Measurements from ENCODE around the gene RAD51B. TPM values are rescaled to one million over a fixed set of nuclear protein-coding genes. Genes with fewer than 3 reads are reported as not detected.

Gene RAD51B
- polyA plus RNA-seq, 3 donors = 3.6 to 11.6 (median 9.4) TPM

DNA sequence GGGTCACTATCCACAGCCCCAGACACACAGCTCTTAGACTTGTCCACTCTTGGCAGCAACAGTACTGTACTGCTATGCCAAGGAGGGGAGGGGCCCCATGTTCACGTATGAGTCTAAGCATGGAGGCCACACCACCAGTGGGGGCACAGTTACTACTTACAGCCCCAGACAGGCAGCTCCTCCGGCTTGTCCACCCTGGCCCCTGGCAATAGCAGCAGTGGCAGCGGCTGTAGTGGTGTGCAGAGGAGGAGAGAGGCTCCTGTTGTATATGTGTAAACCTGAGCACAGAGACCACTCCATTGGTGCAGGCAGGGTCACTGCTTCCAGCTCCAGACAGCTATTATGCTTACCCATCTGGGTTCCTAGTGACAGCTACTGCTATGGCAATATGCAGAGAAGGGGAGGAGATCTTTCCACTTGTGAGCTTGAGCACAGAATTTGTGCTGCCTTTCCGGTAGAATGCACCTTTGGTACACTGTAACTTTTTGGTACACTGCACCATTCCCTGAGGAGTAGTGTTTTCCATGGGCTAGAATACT lies 113.2 kb downstream of the RAD51B start:
- Histone ChIP-seq H3K79me2 (ENCODE audit: insufficient read depth, low read length) (no peaks in the 10 kb centered on the region), H3K4me3 (replicated peaks in 1 of 3; ENCODE audit: low read depth in 2 of 3, low read length in 3 of 3) (no peak overlapping the region), H2AFZ (ENCODE audit: insufficient read depth, low read depth, low read length, poor library complexity, severe bottlenecking) (no peak overlapping the region), H3K4me1 (ENCODE audit: control insufficient read depth in 1 of 2, insufficient read depth in 2 of 2, low read length in 2 of 2) (peaks cover 0 to 6% of the 10 kb centered on the region in 2 donors), H3K4me2 (replicated peaks; ENCODE audit: extremely low read depth, low read length, poor library complexity, severe bottlenecking) (no peak overlapping the region), H4K20me1 (ENCODE audit: insufficient read depth, low read length) (no peaks in the 10 kb centered on the region), H3K9ac (ENCODE audit: insufficient read depth, low read length, poor library complexity, severe bottlenecking) (no peak overlapping the region), H3K27ac (ENCODE audit: low read depth in 1 of 2, low read length in 2 of 2) (no peak overlapping the region), H3K27me3 (ENCODE audit: control insufficient read depth in 2 of 2, insufficient read depth in 2 of 2, low read length in 2 of 2) (no peaks in the 10 kb centered on the region), H3K9me3 (replicated peaks in 1 of 2; ENCODE audit: control insufficient read depth in 1 of 2, insufficient read depth in 1 of 2, low read length in 2 of 2) (peaks cover 9 to 10% of the 10 kb centered on the region in 2 donors), H3K36me3 (replicated peaks in 1 of 2; ENCODE audit: control insufficient read depth in 1 of 2, insufficient read depth in 2 of 2, low read length in 2 of 2) (no peaks in the 10 kb centered on the region)
- no peaks in the 10 kb centered on the region for H3K27me3 Mint-ChIP-seq (ENCODE audit: low read depth in 3 of 3)
- intact Hi-C loops (cut with micrococcal nuclease) = loop anchor here (10.0 kb wide), 2 partner anchors 88 to 98 kb away; no protein-coding TSS in a partner anchor
- H3K4me3 Mint-ChIP-seq = no peak overlapping the region
- no peak for DNase-seq
- peaks cover 9 to 30% (median 22%) of the 10 kb centered on the region in 7 donors for H3K9me3 Mint-ChIP-seq
- TF ChIP-seq, protein P1, sequence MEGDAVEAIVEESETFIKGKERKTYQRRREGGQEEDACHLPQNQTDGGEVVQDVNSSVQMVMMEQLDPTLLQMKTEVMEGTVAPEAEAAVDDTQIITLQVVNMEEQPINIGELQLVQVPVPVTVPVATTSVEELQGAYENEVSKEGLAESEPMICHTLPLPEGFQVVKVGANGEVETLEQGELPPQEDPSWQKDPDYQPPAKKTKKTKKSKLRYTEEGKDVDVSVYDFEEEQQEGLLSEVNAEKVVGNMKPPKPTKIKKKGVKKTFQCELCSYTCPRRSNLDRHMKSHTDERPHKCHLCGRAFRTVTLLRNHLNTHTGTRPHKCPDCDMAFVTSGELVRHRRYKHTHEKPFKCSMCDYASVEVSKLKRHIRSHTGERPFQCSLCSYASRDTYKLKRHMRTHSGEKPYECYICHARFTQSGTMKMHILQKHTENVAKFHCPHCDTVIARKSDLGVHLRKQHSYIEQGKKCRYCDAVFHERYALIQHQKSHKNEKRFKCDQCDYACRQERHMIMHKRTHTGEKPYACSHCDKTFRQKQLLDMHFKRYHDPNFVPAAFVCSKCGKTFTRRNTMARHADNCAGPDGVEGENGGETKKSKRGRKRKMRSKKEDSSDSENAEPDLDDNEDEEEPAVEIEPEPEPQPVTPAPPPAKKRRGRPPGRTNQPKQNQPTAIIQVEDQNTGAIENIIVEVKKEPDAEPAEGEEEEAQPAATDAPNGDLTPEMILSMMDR (IDR thresholded peaks at IDR 0.05) = no peak
- H3K4me1 Mint-ChIP-seq = peaks cover 19% of the 10 kb centered on the region
- H3K27ac Mint-ChIP-seq = no peak overlapping the region
- peaks cover 0 to 3% of the 10 kb centered on the region in 2 donors for H3K36me3 Mint-ChIP-seq
- WGBS (ENCODE audit: insufficient coverage) = no CpG with 5 or more reads among the region's 4 CpGs

DNA sequence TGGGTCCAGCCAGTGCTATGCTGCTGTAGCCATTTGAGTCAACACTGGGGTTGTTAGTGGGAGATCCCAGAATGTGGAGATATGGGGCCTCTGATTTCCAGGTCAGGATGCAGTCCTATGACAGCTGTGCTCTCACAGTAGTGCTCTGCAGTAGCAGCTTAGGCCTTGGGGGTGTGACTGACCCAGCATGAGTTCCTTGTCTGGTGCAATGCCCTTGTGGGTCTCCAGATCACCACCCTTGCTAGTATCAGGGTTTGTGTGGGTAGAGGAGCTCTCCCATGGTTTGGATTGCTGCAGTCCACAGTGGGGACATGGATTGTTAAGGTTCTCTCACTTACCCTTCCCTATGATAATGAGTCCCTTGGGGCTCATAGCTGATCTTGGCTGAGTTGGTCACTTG lies 113.7 kb downstream of the RAD51B start:
- H2AFZ ChIP-seq (ENCODE audit: insufficient read depth, low read depth, low read length, poor library complexity, severe bottlenecking) = no peak overlapping the region
- no peak overlapping the region for H3K27ac ChIP-seq (ENCODE audit: low read depth in 1 of 2, low read length in 2 of 2)
- H3K4me1 ChIP-seq (ENCODE audit: control insufficient read depth in 1 of 2, insufficient read depth in 2 of 2, low read length in 2 of 2) = peaks cover 0 to 6% of the 10 kb centered on the region in 2 donors
- peaks cover 0 to 3% of the 10 kb centered on the region in 2 donors for H3K36me3 Mint-ChIP-seq
- H3K9me3 ChIP-seq (replicated peaks in 1 of 2; ENCODE audit: control insufficient read depth in 1 of 2, insufficient read depth in 1 of 2, low read length in 2 of 2) = peaks cover 8 to 9% of the 10 kb centered on the region in 2 donors
- no peaks in the 10 kb centered on the region for H3K27me3 Mint-ChIP-seq (ENCODE audit: low read depth in 3 of 3)
- H3K4me2 ChIP-seq (replicated peaks; ENCODE audit: extremely low read depth, low read length, poor library complexity, severe bottlenecking) = no peak overlapping the region
- no peaks in the 10 kb centered on the region for H3K79me2 ChIP-seq (ENCODE audit: insufficient read depth, low read length)
- DNase-seq = no peak
- H3K27me3 ChIP-seq (ENCODE audit: control insufficient read depth in 2 of 2, insufficient read depth in 2 of 2, low read length in 2 of 2) = no peaks in the 10 kb centered on the region
- no peaks in the 10 kb centered on the region for H3K36me3 ChIP-seq (replicated peaks in 1 of 2; ENCODE audit: control insufficient read depth in 1 of 2, insufficient read depth in 2 of 2, low read length in 2 of 2)
- H4K20me1 ChIP-seq (ENCODE audit: insufficient read depth, low read length) = no peaks in the 10 kb centered on the region
- H3K4me3 ChIP-seq (replicated peaks in 1 of 3; ENCODE audit: low read depth in 2 of 3, low read length in 3 of 3) = no peak overlapping the region
- peaks cover 19% of the 10 kb centered on the region for H3K4me1 Mint-ChIP-seq
- H3K4me3 Mint-ChIP-seq = no peak overlapping the region
- intact Hi-C loops (cut with micrococcal nuclease) = loop anchor here (10.0 kb wide), 2 partner anchors 88 to 98 kb away; no protein-coding TSS in a partner anchor
- no peak overlapping the region for H3K9ac ChIP-seq (ENCODE audit: insufficient read depth, low read length, poor library complexity, severe bottlenecking)
- H3K9me3 Mint-ChIP-seq = peaks cover 6 to 28% (median 20%) of the 10 kb centered on the region in 7 donors
- peak overlapping the region in 1 of 7 donors; percentile 27 for H3K27ac Mint-ChIP-seq
- TF ChIP-seq, protein P1 (IDR thresholded peaks at IDR 0.05) = no peak
